GM10266 (cell line): Measurements from ENCODE around the gene TF.

Source experiments
- DNase-seq: peaks from one replicate; pipeline ENCODE4 v3.0.0; 2012; ENCODE audit errors: extremely low spot score
- CTCF ChIP-seq: IDR thresholded peaks from 2 replicates; pipeline ENCODE4 v1.5.1; 2012; ENCODE audit warnings: mild to moderate bottlenecking, low read depth; ENCODE audit not compliant: control insufficient read depth, insufficient read depth; ENCODE audit errors: missing control alignments

The TF gene

GRCh38 chr3:133841196-133841595 lies 95.0 kb downstream of the TF start:
- no peak for TF ChIP-seq CTCF
- DNase-seq, result no peak

DNA sequence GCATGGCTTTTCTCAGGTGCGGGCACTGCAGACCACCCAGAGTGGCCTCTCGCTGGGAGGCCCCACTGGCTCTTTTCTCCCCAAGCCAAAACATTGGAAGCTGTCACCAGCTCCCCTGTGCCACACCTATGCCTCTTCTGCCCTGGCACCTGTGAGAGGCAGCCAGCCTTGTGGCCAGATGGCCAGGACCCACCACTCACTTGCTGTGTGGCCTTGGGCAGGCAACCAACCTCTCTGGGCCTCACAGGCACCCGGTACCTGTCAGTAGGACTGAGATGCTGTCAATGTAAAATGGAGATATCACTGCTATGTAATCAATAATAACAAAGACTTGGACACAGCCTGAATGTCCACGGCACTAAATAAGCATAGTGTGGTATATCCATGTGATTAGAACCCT lies 96.0 kb downstream of the TF start:
- DNase-seq, result no peak
- TF ChIP-seq CTCF, result no peak

DNA sequence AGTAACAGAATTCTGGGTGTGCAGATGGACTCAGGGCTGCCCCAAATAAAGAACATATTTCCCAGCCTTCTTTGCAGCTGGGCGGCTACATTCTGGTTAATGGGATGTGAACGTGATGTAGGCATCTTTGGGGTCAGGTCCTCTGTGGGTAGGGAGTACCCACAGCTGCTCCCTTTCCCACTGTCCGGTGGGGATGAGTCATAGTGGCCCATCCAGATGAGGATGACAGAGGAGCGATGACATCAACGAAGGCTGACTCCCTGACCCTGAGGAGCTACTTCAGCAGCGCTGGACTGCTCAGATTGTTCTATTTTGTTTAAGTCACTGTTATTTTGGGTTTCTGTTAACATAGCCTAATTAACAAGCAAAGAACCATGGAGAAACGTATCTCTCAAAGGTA lies 97.4 kb downstream of the TF start:
- TF ChIP-seq CTCF, result no peak
- DNase-seq, result no peak

DNA sequence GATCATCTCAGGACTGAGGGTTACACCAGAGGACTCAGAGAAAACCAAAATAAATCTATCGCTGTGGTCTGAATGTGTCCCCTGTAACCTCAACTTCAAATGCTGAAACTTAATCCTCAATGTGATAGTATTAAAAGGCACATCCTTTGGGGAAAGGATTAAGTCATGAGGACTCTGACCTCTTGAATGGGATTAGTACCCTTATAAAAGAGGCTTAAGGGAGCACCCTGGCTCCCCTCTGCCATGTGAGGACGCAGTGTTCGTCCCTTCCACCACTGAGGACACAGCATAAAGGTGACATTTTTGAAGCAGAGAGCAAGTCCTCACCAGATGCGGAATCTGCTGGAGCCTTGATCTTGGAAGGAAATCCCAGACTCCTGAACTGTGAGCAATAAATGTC lies 98.9 kb downstream of the TF start:
- no peak for DNase-seq
- TF ChIP-seq CTCF, result no peak
